Gastroesophageal sphincter (tissue), 3 donors: ENCODE results near the gene IGLL5.
"Not testable (repeated sequence)": the region's sequence is repeated elsewhere in the genome, so short reads cannot be mapped to it uniquely, and the experiment has no call there.

Experiments used
- CTCF ChIP-seq, 4 experiments: fragments of 200-600 bp in 2 of 4; fragments of 450-650 bp in 2 of 4; sonication (generic) in 1 of 4; IDR thresholded peaks; one replicate each; pipeline ENCODE4 v1.5.1; 2017 to 2019; ENCODE audit warnings: antibody characterized with exemption in 4 of 4, mild to moderate bottlenecking in 2 of 4, moderate library complexity in 2 of 4
- EP300 ChIP-seq: sonication (generic); formaldehyde crosslinking; IDR thresholded peaks from one replicate; pipeline ENCODE4 v1.6.1; 2017; ENCODE audit warnings: antibody characterized with exemption, mild to moderate bottlenecking
- POLR2A ChIP-seq, 2 donors: fragments of 450-650 bp; IDR thresholded peaks; one replicate each; pipeline ENCODE4 v1.6.1; 2017; ENCODE audit warnings: antibody characterized with exemption in 2 of 2, mild to moderate bottlenecking in 2 of 2, moderate library complexity in 1 of 2
- POLR2AphosphoS5 ChIP-seq: sonication (generic); formaldehyde crosslinking; IDR thresholded peaks from one replicate; pipeline ENCODE4 v1.6.1; 2017; ENCODE audit warnings: antibody characterized with exemption

- not testable (repeated sequence) for TF ChIP-seq CTCF (IDR thresholded peaks at IDR 0.05); POLR2AphosphoS5; EP300; POLR2A (IDR thresholded peaks at IDR 0.05)
Observed at GRCh38 chr22:22900527-22901205, 13.1 kb downstream of the IGLL5 start.
